CD4-positive, alpha-beta memory T cell (primary cell): Measurements from ENCODE around the gene HIF1A. TPM values are rescaled to one million over a fixed set of nuclear protein-coding genes. Genes with fewer than 3 reads are reported as not detected.
A peak's percentile ranks its signal among the peaks of the same experiment; 100 is the strongest.
"Not testable (repeated sequence)": the region's sequence is repeated elsewhere in the genome, so short reads cannot be mapped to it uniquely, and the experiment has no call there.

Experiments used
- CTCF ChIA-PET: fragments of 350-600 bp; sonication (Branson Sonifier 250); formaldehyde crosslinking; loops from one replicate; lab custom pipeline; 2021; ENCODE audit warnings: inconsistent platforms; ENCODE audit not compliant: partially characterized antibody; lab: Charles Lee
- POLR2A ChIA-PET: fragments of 350-600 bp; sonication (Branson Sonifier 250); formaldehyde crosslinking; loops from one replicate; lab custom pipeline; 2021; ENCODE audit not compliant: partially characterized antibody; lab: Charles Lee
- DNase-seq, 5 donors: peaks; one replicate each; pipeline versions ENCODE4 v3.0.0 to v3.0.0-alpha.2; 2020 to 2022; ENCODE audit warnings: mixed read lengths in 1 of 5
- H3K27ac ChIP-seq: one replicate; pipeline ENCODE4 v1.7.0; 2013; ENCODE audit warnings: low read depth, low read length
- H3K27me3 ChIP-seq: 2 replicates; pipeline ENCODE4 v1.7.0; 2013; ENCODE audit warnings: mild to moderate bottlenecking, low read length, moderate library complexity; ENCODE audit not compliant: insufficient read depth
- H3K36me3 ChIP-seq: 2 replicates; pipeline ENCODE4 v1.7.0; 2013; ENCODE audit warnings: mild to moderate bottlenecking, low read length, moderate library complexity; ENCODE audit not compliant: insufficient read depth
- H3K4me1 ChIP-seq: 2 replicates; pipeline ENCODE4 v1.7.0; 2013; ENCODE audit warnings: mild to moderate bottlenecking, low read length, moderate library complexity; ENCODE audit not compliant: insufficient read depth
- H3K4me3 ChIP-seq, 2 donors: one replicate each; pipeline ENCODE4 v1.7.0; 2013; ENCODE audit warnings: low read length in 2 of 2, mild to moderate bottlenecking in 1 of 2
- H3K9me3 ChIP-seq, 2 donors: one replicate each; pipeline ENCODE4 v1.7.0; 2013; ENCODE audit warnings: low read length in 2 of 2, control low read depth in 1 of 2; ENCODE audit not compliant: control insufficient read depth in 1 of 2
- H3K27ac Mint-ChIP-seq, 7 donors: one replicate each; pipeline ENCODE4 v1.8.0; 2020 to 2021; ENCODE audit warnings: mixed read lengths in 7 of 7, mild to moderate bottlenecking in 6 of 7, inconsistent platforms in 3 of 7, moderate library complexity in 3 of 7
- H3K27me3 Mint-ChIP-seq, 2 donors: one replicate each; pipeline ENCODE4 v1.8.0; 2020 to 2021; ENCODE audit warnings: mixed read lengths in 2 of 2
- H3K36me3 Mint-ChIP-seq, 2 donors: one replicate each; pipeline ENCODE4 v1.8.0; 2020 to 2021; ENCODE audit warnings: mixed read lengths in 2 of 2, inconsistent platforms in 1 of 2, mild to moderate bottlenecking in 1 of 2
- H3K4me1 Mint-ChIP-seq, 4 donors: one replicate each; pipeline ENCODE4 v1.8.0; 2020 to 2021; ENCODE audit warnings: mixed read lengths in 4 of 4, mild to moderate bottlenecking in 1 of 4
- H3K4me3 Mint-ChIP-seq, 8 donors: one replicate each; pipeline ENCODE4 v1.8.0; 2020 to 2021; ENCODE audit warnings: mixed read lengths in 8 of 8, mild to moderate bottlenecking in 7 of 8, moderate library complexity in 6 of 8, inconsistent platforms in 3 of 8
- H3K9me3 Mint-ChIP-seq, 8 donors: one replicate each; pipeline ENCODE4 v1.8.0; 2020 to 2021; ENCODE audit warnings: mixed read lengths in 8 of 8, mild to moderate bottlenecking in 5 of 8, inconsistent platforms in 3 of 8, moderate library complexity in 1 of 8
- intact Hi-C: fragments of 100-400 bp; cut with micrococcal nuclease; formaldehyde crosslinking; loops from one replicate; pipeline ENCODE4 v1.15.1; 2023
- polyA plus RNA-seq, 2 donors: library from polyadenylated mRNA; unstranded; fragments of 300-500 nt; fragmentation: Illumina TruSeq; gene quantifications; one replicate each; pipeline ENCODE4 v1.2.3, GENCODE V29; 2021
- total RNA-seq, 2 experiments: library from RNA; stranded (reverse); gene quantifications; one replicate each; pipeline ENCODE4 v1.2.3, GENCODE V29; 2021

HIF1A gene
- total and polyA plus RNA-seq, 4 experiments from 2014 or later, result 82.5 to 87.1 (median 84.2) TPM

DNA sequence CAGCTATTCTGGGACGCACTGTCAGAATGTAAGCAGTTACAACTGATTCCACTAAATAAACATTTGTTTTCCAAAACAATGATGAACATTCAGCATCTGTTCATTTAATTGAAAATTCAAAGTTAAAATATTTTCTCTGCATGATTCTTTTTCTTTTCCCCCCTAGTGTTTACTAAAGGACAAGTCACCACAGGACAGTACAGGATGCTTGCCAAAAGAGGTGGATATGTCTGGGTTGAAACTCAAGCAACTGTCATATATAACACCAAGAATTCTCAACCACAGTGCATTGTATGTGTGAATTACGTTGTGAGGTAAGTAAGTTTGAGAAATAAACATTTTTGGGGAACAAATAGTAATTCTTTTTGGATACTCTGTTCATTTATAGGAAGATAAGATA is 38.7 kb downstream of the HIF1A start:
- H3K36me3 Mint-ChIP-seq, result peaks cover 49 to 79% of the 10 kb centered on the region in 2 donors
- CTCF ChIA-PET, result interaction anchor here (1.3 to 1.9 kb wide), 2 partner anchors 103 to 273 kb away, joined by 5 to 7 read pairs; no protein-coding TSS in a partner anchor
- H3K27ac Mint-ChIP-seq, result peak overlapping the region in 1 of 7 donors; percentile 25

DNA sequence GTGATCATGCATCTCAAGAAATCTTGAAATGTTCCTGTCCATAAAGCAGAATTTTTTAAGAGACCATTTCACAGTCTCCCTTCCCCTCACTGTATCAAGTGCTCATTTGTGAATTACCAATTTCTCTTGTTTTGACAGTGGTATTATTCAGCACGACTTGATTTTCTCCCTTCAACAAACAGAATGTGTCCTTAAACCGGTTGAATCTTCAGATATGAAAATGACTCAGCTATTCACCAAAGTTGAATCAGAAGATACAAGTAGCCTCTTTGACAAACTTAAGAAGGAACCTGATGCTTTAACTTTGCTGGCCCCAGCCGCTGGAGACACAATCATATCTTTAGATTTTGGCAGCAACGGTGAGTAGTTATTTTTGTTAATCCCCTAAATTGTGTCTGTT is 41.4 kb downstream of the HIF1A start:
- H3K27ac Mint-ChIP-seq, result peak overlapping the region in 1 of 7 donors; percentile 35
- Histone ChIP-seq H3K9me3 (no peaks in the 10 kb centered on the region), H3K27me3 (no peaks in the 10 kb centered on the region), H3K36me3 (peaks cover 79% of the 10 kb centered on the region), H3K4me3 (no peak overlapping the region), H3K27ac (no peak overlapping the region), H3K4me1 (no peaks in the 10 kb centered on the region)
- H3K27me3 Mint-ChIP-seq, result no peaks in the 10 kb centered on the region
- peaks cover 0 to 1% (median under 1%) of the 10 kb centered on the region in 4 donors for H3K4me1 Mint-ChIP-seq
- H3K4me3 Mint-ChIP-seq, result no peak overlapping the region
- POLR2A ChIA-PET, result interaction anchor here (0.5 kb wide), 1 partner anchor 45 kb away, joined by 3 read pairs; no protein-coding TSS in a partner anchor
- H3K9me3 Mint-ChIP-seq, result no peaks in the 10 kb centered on the region
- DNase-seq, result no peak
- peaks cover 52 to 77% of the 10 kb centered on the region in 2 donors for H3K36me3 Mint-ChIP-seq
- intact Hi-C loops, result no loop called here
- CTCF ChIA-PET, result no interaction called here

More for the DNA sequence above, 38.7 kb downstream of the HIF1A start:
- intact Hi-C loops, result loop anchor here (5.0 kb wide), 3 partner anchors 37 to 452 kb away; partner anchors contain the start of genes HIF1A and TMEM30B
- Histone ChIP-seq H3K27me3 (no peaks in the 10 kb centered on the region), H3K4me1 (peaks cover 5% of the 10 kb centered on the region), H3K4me3 (no peak overlapping the region), H3K27ac (no peak overlapping the region), H3K36me3 (peaks cover 66% of the 10 kb centered on the region), H3K9me3 (no peaks in the 10 kb centered on the region)
- POLR2A ChIA-PET, result interaction anchor here (0.5 to 1.3 kb wide), 4 partner anchors 32 to 259 kb away, joined by 3 read pairs; no protein-coding TSS in a partner anchor
- DNase-seq, result no peak
- Mint-ChIP-seq H3K9me3 (no peaks in the 10 kb centered on the region), H3K4me3 (no peak overlapping the region), H3K4me1 (peaks cover 5 to 10% (median 10%) of the 10 kb centered on the region in 4 donors), H3K27me3 (no peaks in the 10 kb centered on the region)

DNA sequence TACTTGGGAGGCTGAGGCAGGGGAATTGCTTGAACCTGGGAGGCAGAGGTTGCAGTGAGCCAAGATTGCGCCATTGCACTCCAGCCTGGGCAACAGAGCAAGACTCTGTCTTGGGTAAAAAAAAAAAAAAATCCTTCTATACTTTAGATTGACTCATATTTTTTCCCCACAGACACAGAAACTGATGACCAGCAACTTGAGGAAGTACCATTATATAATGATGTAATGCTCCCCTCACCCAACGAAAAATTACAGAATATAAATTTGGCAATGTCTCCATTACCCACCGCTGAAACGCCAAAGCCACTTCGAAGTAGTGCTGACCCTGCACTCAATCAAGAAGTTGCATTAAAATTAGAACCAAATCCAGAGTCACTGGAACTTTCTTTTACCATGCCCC is 42.6 kb downstream of the HIF1A start:
- Histone ChIP-seq H3K27me3 (no peaks in the 10 kb centered on the region), H3K27ac (no peak overlapping the region), H3K4me1 (no peaks in the 10 kb centered on the region), H3K4me3 (no peak overlapping the region), H3K9me3 (no peaks in the 10 kb centered on the region), H3K36me3 (peaks cover 77% of the 10 kb centered on the region)
- intact Hi-C loops, result no loop called here
- peak overlapping the region in 3 of 7 donors; percentile 2 to 43 (median 12) for H3K27ac Mint-ChIP-seq
- H3K27me3 Mint-ChIP-seq, result no peaks in the 10 kb centered on the region
- CTCF ChIA-PET, result interaction anchor here (1.0 to 2.1 kb wide), 3 partner anchors 9 to 458 kb away, joined by 3 to 8 read pairs (median 5); partner anchors contain the start of gene TMEM30B
- peaks cover 48 to 75% of the 10 kb centered on the region in 2 donors for H3K36me3 Mint-ChIP-seq
- H3K4me1 Mint-ChIP-seq, result peaks cover 0 to 1% (median under 1%) of the 10 kb centered on the region in 4 donors
- POLR2A ChIA-PET, result no interaction called here
- DNase-seq, result no peak
- H3K4me3 Mint-ChIP-seq, result no peak overlapping the region
- H3K9me3 Mint-ChIP-seq, result no peaks in the 10 kb centered on the region

DNA sequence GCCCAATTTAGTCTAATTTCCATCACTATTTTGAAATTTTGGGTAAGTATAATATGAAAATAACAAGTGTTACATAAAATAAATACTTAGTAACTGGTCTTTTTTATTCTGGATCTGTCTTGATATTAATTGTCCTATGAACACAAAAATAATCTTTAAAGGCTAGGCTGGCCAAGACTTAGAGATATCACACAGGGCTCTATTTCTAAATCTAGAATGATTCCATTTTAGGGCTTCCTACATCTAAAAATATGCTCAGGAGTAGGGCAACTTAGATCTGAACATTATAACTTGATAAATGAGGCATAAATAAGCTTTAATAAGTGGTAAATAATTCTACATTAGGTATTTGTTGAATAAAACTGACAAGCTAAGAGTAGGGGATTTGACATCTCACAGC is 43.8 kb downstream of the HIF1A start:
- Histone ChIP-seq H3K4me1 (no peaks in the 10 kb centered on the region), H3K4me3 (no peak overlapping the region), H3K27me3 (no peaks in the 10 kb centered on the region), H3K9me3 (no peaks in the 10 kb centered on the region), H3K36me3 (peaks cover 68% of the 10 kb centered on the region), H3K27ac (no peak overlapping the region)
- H3K36me3 Mint-ChIP-seq, result peaks cover 44 to 73% of the 10 kb centered on the region in 2 donors
- intact Hi-C loops, result no loop called here
- H3K9me3 Mint-ChIP-seq, result no peaks in the 10 kb centered on the region
- H3K27me3 Mint-ChIP-seq, result no peaks in the 10 kb centered on the region
- ChIA-PET CTCF (interaction anchor here (1.1 to 2.1 kb wide), 3 partner anchors 10 to 459 kb away, joined by 5 to 8 read pairs (median 7); partner anchors contain the start of gene TMEM30B), POLR2A (no interaction called here)
- H3K27ac Mint-ChIP-seq, result peak overlapping the region in 2 of 7 donors; percentile 13 to 22
- peaks cover 0 to 1% (median 0%) of the 10 kb centered on the region in 4 donors for H3K4me1 Mint-ChIP-seq
- DNase-seq, result no peak
- no peak overlapping the region for H3K4me3 Mint-ChIP-seq

DNA sequence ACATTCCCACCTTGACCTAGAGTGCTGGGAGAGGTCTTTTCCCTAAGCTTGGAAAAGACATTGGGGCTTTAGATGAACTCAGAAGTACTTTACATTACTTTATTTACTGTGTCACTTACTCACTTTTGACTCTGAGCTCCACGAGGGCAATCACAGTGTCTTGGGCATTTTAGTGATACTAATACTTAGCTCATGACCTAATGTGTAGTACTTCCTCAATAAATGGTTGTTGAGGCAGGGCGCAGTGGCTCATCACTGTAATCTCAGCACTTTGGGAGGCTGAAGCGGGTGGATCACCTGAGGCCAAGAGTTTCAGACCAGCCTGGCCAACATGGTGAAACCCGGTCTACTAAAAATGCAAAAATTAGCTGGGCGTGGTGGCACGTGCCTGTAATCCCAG is 47.1 kb downstream of the HIF1A start:
- no peak overlapping the region for H3K4me3 Mint-ChIP-seq
- H3K36me3 Mint-ChIP-seq, result peaks cover 36 to 71% of the 10 kb centered on the region in 2 donors
- ChIA-PET CTCF (interaction anchor here (0.7 to 1.8 kb wide), 11 partner anchors 9 to 462 kb away, joined by 3 to 9 read pairs (median 3); partner anchors contain the start of genes SNAPC1 and TMEM30B), POLR2A (interaction anchor here (1.1 kb wide), 1 partner anchor 20 kb away, joined by 4 read pairs; the partner anchor contains the start of gene SNAPC1)
- no peaks in the 10 kb centered on the region for H3K9me3 ChIP-seq
- H3K4me1 ChIP-seq, result no peaks in the 10 kb centered on the region
- no peak overlapping the region for H3K27ac ChIP-seq
- intact Hi-C loops, result no loop called here
- H3K4me1 Mint-ChIP-seq, result no peaks in the 10 kb centered on the region
- H3K36me3 ChIP-seq, result peaks cover 54% of the 10 kb centered on the region
- H3K27me3 Mint-ChIP-seq, result no peaks in the 10 kb centered on the region
- H3K9me3 Mint-ChIP-seq, result peaks cover 0 to 1% (median 0%) of the 10 kb centered on the region in 8 donors
- no peak for DNase-seq
- H3K27ac Mint-ChIP-seq, result peak overlapping the region in 1 of 7 donors; percentile 29
- no peak overlapping the region for H3K4me3 ChIP-seq
- no peaks in the 10 kb centered on the region for H3K27me3 ChIP-seq

DNA sequence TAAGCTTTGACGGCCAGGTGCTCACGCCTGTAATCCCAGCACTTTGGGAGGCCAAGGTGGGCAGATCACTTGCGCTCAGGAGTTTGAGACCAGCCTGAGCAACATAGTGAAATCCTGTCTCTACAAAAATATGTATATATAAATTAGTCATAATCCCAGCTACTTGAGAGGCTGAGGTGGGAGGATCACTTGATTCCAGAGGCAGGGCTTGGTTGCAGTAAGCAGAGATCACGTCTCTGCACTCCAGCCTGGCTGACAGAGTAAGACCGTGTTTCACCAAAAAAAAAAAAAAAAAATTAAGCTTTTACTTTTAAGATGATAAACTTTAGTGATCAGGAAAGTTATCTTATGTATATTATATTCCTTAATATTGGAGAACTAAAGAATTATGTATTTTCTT is 48.9 kb downstream of the HIF1A start:
- Mint-ChIP-seq H3K27ac (no peak overlapping the region), H3K9me3 (peaks cover 0 to 1% (median 0%) of the 10 kb centered on the region in 8 donors), H3K27me3 (no peaks in the 10 kb centered on the region), H3K4me1 (no peaks in the 10 kb centered on the region), H3K4me3 (no peak overlapping the region), H3K36me3 (peaks cover 31 to 64% of the 10 kb centered on the region in 2 donors)
- Histone ChIP-seq H3K4me1 (no peaks in the 10 kb centered on the region), H3K27me3 (no peaks in the 10 kb centered on the region), H3K9me3 (no peaks in the 10 kb centered on the region), H3K27ac (no peak overlapping the region), H3K4me3 (no peak overlapping the region), H3K36me3 (peaks cover 44% of the 10 kb centered on the region)
- no peak for DNase-seq
- ChIA-PET CTCF (interaction anchor here (0.7 to 1.4 kb wide), 6 partner anchors 9 to 475 kb away, joined by 3 to 4 read pairs (median 3); no protein-coding TSS in a partner anchor), POLR2A (interaction anchor here (0.6 to 1.4 kb wide), 2 partner anchors 18 to 277 kb away, joined by 3 to 5 read pairs; partner anchors contain the start of gene SNAPC1)
- intact Hi-C loops, result no loop called here

DNA sequence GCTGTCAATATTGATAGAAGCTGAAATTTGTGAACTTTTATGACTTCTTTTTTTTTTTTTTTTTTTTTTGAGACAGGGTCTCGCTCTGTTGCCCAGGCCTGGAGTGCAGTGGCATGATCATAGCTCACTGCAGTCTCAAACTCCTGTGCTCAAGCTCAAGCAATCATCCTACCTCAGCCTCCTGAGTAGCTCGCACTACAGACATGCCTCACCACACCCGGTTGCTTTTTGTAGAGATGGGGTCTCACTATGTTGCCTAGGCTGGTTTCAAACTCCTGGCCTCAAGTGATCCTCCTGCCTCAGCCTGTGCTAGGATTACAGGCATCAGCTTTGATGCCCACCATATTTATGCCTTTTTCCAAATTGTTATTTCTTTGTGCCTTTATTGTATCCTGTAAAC is 51.0 kb downstream of the HIF1A start:
- not testable (repeated sequence) for DNase-seq, H3K4me3 Mint-ChIP-seq, H3K27ac ChIP-seq, H3K9me3 ChIP-seq, H3K4me3 ChIP-seq, H3K27me3 ChIP-seq, H3K4me1 ChIP-seq, H3K9me3 Mint-ChIP-seq, H3K27me3 Mint-ChIP-seq
- H3K27ac Mint-ChIP-seq, result peak overlapping the region in 3 of 7 donors; percentile 12 to 48 (median 31)
- H3K36me3 Mint-ChIP-seq, result peaks cover 21 to 52% of the 10 kb centered on the region in 2 donors
- H3K36me3 ChIP-seq, result peaks cover 30% of the 10 kb centered on the region
- ChIA-PET POLR2A (interaction anchor here (0.8 to 1.1 kb wide), 2 partner anchors 16 to 35 kb away, joined by 3 to 4 read pairs; partner anchors contain the start of gene SNAPC1), CTCF (interaction anchor here (1.0 to 1.6 kb wide), 2 partner anchors 16 to 477 kb away, joined by 4 read pairs; partner anchors contain the start of gene SNAPC1)
- intact Hi-C loops, result loop anchor here (5.0 kb wide), 1 partner anchor 36 kb away; no protein-coding TSS in a partner anchor
- peaks cover 3 to 13% (median 4%) of the 10 kb centered on the region in 4 donors for H3K4me1 Mint-ChIP-seq
